Sciatic nerve (tissue), 2 donors: Measurements from ENCODE around the gene HSP90AB1. TPM values are rescaled to one million over a fixed set of nuclear protein-coding genes. Genes with fewer than 3 reads are reported as not detected.
"Not testable (repeated sequence)": the region's sequence is repeated elsewhere in the genome, so short reads cannot be mapped to it uniquely, and the experiment has no call there.

Source experiments
- ATAC-seq: fragments of 200-7000 bp; cut with Tn5 transposase; one replicate; pipeline ENCODE4 v1.9.1; 2020; ENCODE audit warnings: mild to moderate bottlenecking, moderate library complexity
- DNase-seq: peaks from one replicate; pipeline ENCODE4 v3.0.0-alpha.2; 2020; ENCODE audit warnings: low spot score
- intact Hi-C: fragments of 100-400 bp; cut with DNase I; formaldehyde crosslinking; loops from one replicate; pipeline ENCODE4 v1.14.2; 2022
- total RNA-seq: library from RNA; stranded (reverse); fragmentation: NEBNext Ultra II Directional; extraction: Animal tissue kit (Norgen Biotek cat#: 25700); gene quantifications from one replicate; pipeline ENCODE4 v1.2.1, GENCODE V29; 2021
- donor health status: DM: no; HTN: no; CAD: no.
- donor health status: DM: no; HTN: no; CAD: no.

HSP90AB1 gene
- total RNA-seq, 1 donor from 2014 or later, result 470 TPM

GRCh38 chr6:44221291-44221960 lies 25.5 kb upstream of the HSP90AB1 start:
- intact Hi-C loops, result no loop called here
- DNase-seq (peak; percentile 94), ATAC-seq (peak; percentile 66)

GRCh38 chr6:44221961-44222335 lies 25.0 kb upstream of the HSP90AB1 start:
- intact Hi-C loops, result no loop called here
- no peak for DNase-seq
- ATAC-seq, result no peak

- ATAC-seq, result peak; percentile 1
Observed at GRCh38 chr6:44222486-44223318, 24.2 kb upstream of the HSP90AB1 start.

DNA sequence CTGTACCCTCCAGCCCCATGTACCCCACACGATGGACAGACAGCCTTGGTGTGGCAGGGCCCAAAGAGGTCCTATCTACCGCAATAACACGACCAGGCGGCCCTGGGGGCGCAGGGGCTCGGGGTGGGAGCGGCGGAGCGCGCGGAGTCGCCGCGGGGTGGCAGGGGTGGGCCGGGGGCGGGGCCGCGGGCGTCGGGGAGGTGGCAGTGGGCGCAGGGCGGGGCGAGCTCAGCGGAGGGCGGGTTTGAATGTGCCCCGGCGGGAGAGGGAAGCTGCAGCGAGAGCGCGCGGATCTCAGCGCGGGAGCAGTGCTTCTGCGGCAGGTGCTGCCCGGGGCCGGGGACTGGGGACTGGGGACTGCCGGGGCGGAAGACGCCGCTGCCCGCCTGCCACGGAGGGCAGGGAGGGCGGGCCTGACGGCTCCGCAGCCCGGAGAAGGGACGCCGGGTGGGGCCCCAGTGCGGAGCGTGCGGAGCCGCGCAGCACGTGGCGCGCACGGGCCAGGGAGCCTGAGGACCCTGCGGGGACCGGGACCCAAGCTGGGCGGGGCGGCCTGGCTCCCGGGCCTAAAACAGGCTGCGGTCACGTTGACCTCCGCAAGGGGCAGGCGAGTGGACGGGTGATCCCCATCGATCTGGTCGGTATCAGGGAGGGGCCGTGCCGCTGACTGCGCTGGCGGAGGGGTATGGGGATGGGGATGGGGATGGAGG lies 23.4 kb upstream of the HSP90AB1 start, which contains the start of gene SLC29A1:
SLC29A1 (plus strand) TSS at position 277 of the 710 bp plus-strand sequence. CDS start 3,719 bp downstream, outside the sequence.
- intact Hi-C loops, result no loop called here
- ATAC-seq (peak; percentile 9), DNase-seq (peak; percentile 89)

More at GRCh38 chr6:44222486-44223318, 24.2 kb upstream of the HSP90AB1 start:
- intact Hi-C loops, result no loop called here
- DNase-seq, result no peak

- DNase-seq, result no peak
- ATAC-seq, result no peak
- intact Hi-C loops, result no loop called here
Observed at GRCh38 chr6:44224029-44224964, 22.6 kb upstream of the HSP90AB1 start.

- intact Hi-C loops, result no loop called here
Observed at GRCh38 chr6:44224965-44225305, 22.0 kb upstream of the HSP90AB1 start.

DNA sequence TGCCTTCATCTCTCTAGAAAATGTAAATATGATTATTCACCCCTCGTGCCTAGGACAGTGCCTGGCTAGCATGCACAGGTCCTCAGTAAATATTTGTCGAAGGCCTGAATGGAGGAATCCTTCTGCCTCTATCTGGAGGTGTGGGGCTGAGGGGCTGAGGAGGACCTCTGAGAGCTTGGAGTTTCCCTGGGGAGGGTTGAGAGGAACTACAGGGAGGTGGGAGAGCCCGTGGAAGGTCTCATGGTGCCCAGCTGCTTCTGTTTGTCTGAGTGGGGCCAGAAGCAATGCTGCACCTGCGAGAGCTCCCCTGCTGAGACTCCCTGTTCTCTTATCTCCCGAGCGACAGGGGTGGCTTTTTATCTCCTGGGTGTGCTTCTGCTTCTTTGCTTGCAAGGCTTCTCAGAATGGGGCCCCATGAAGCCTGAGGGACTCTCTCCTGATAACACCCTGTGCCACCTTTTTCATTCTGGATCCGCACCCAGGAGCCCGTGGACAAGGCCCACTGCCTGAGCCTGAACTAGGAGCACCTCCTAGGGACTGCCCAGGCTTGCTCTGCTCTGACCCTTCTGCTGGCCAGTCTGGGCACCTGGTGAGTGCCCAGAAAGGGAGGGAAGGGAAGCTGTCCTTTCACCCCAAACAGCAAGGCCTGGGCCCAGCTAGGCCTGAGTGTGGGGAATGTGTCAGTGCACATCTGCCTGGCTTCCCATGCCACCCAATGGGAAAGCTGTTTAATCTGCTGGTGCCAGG lies 21.1 kb upstream of the HSP90AB1 start:
- intact Hi-C loops, result no loop called here
- DNase-seq (no peak), ATAC-seq (no peak)

More at GRCh38 chr6:44224965-44225305, 22.0 kb upstream of the HSP90AB1 start:
- no peak for DNase-seq
- ATAC-seq, result no peak

- intact Hi-C loops, result no loop called here
- ATAC-seq (peak; percentile 23), DNase-seq (peak; percentile 64)
Observed at GRCh38 chr6:44226368-44227147, 20.3 kb upstream of the HSP90AB1 start.

GRCh38 chr6:44227148-44227793 lies 19.6 kb upstream of the HSP90AB1 start:
- ATAC-seq (peak; percentile 8), DNase-seq (peak; percentile 61)
- intact Hi-C loops, result no loop called here

GRCh38 chr6:44228031-44228430 lies 18.9 kb upstream of the HSP90AB1 start:
- intact Hi-C loops, result no loop called here
- no peak for ATAC-seq
- no peak for DNase-seq

DNA sequence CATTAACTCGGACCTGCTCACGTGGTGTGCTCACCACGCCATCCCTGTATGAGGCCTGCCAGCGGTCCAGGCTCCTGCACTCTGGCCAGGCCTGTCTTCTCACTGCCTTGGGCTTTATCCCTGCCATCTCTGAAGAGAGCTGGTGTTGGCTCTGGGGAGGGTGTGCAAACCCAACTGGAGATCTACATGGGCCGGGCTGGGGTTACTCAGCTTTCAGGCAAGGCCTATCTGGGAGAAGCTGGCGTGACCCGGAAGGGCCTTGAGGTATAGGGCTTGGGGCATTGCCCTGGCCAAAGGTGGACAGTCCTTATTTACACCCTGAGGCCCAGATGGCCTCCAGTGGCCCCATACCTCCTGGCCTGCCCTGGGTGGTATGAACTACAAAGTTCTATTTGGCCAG lies 18.5 kb upstream of the HSP90AB1 start:
- DNase-seq, result no peak
- no peak for ATAC-seq
- intact Hi-C loops, result no loop called here

DNA sequence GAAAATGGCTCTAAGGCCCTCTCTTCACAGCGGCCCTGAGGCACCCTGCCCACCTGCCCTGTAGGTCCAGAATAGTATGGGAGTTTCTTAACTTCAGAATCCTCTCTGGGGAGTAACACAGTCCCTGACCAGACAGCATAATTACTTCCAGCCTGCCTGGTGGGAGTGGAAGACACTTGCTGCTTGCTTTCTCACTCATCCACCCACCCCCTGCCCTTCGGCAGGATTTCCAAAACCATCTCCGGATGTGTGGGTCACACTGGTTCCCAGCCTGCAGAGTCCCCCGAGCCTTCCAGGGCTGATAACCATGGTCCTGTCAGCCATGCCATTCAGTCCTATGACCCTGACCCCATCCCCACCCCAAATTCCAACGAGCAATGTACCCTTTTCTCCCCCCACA lies 18.1 kb upstream of the HSP90AB1 start:
- no peak for ATAC-seq
- intact Hi-C loops, result no loop called here
- DNase-seq, result no peak

DNA sequence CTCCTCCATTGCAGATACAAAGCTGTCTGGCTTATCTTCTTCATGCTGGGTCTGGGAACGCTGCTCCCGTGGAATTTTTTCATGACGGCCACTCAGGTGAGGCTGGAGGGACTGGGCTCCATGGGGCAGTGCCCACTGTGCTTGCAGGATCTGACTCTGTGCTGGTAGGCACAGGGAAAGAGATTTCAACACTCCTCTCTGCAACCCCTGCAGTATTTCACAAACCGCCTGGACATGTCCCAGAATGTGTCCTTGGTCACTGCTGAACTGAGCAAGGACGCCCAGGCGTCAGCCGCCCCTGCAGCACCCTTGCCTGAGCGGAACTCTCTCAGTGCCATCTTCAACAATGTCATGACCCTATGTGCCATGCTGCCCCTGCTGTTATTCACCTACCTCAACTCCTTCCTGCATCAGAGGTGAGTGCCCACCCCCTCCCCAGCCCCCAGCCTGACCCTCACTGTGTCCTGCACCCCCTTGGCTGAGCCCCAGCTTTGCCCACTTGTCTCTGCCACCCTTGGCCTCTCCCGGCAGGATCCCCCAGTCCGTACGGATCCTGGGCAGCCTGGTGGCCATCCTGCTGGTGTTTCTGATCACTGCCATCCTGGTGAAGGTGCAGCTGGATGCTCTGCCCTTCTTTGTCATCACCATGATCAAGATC lies 17.4 kb upstream of the HSP90AB1 start:
- ATAC-seq (no peak), DNase-seq (no peak)
- intact Hi-C loops, result no loop called here

- no peak for DNase-seq
- intact Hi-C loops, result no loop called here
- no peak for ATAC-seq
Observed at GRCh38 chr6:44230034-44230675, 16.7 kb upstream of the HSP90AB1 start.

GRCh38 chr6:44231426-44231825 lies 15.5 kb upstream of the HSP90AB1 start:
- DNase-seq, ATAC-seq, intact Hi-C loops: not testable (repeated sequence)
